A204.1 (cell line): ENCODE measurements around the gene KCNC4.

Source experiments
- FAIRE-seq: peaks from 2 replicates; lab custom pipeline; 2012; peaks lifted over from hg19 to GRCh38; lab: Jason Lieb, UNC

The KCNC4 gene

DNA sequence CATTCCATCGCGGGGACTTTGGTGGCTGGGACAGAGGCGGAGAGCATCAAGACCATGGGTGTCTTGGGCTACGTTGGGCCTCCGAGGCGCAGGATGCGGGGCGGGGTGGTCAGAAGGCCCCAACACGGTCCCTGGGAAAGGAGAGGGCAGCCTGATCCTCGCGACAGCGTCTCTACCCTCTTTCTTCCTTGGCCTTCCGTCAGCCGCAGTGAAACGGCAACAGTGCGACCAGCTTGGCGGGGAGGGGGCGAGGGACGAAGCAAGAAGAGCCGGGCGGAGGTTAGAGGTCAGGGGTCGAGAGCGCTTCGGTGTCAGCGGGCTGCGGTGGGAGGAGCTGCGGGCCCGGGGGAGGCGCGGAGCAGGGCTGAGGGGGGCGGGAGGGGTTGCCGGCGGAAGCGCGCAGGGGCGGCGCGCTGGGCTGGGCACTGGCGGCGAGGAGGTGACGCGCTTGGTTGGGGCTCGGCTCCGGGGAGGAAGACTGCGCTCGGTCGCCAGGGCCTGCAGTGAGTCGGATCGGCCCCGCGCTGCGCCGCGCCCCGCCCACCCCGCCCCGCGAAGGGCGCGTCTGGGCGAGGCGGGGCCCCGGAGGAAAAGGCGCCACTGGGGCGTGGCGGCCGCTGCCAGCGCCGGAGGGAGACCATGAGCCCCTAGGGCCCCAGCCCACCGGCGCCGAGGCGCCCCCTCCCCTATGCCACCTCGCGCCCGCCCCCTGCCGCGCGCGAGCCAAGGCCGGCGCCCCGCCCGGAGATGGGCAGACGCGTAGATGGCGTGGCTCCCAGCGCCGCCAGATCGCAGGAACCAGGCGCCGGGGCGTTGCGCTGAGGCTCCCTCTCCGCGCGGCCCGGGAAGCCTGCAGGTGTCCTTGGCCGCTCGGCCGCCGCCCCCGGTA is at the start of gene KCNC4:
Gene KCNC4, plus strand, starts transcription at position 600 of the 889 bp plus-strand sequence. CDS start 1,186 bp downstream, outside the sequence.
- no peak for FAIRE-seq

DNA sequence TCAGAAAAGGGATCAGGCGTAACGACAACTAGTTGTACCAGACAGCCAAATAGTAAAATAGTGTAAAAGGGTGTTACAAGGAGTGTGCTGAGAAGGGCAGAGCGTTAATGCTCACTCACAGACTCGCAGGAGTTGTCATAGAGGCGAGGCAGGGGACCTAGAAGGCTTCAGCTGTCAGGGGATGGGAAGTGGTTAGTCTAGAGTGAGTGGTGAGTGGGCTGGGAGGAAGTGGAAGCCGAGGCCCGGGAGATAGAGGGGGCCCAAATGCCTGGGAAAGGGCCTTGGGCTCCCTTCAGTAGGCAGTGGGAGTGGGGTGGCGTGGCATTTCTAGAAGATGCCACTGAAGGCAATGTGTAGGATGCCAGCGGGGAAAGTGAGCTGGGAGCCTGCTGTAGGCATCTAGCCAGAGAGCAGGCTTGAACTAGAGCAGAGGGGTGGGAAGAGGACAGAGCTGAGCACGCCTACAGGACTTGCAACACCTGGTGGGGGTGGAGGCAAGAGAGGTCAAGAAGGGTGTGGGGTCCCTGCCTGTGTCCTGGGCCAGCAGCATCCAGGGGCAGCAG is 49.5 kb upstream of the KCNC4 start:
- FAIRE-seq: no peak

DNA sequence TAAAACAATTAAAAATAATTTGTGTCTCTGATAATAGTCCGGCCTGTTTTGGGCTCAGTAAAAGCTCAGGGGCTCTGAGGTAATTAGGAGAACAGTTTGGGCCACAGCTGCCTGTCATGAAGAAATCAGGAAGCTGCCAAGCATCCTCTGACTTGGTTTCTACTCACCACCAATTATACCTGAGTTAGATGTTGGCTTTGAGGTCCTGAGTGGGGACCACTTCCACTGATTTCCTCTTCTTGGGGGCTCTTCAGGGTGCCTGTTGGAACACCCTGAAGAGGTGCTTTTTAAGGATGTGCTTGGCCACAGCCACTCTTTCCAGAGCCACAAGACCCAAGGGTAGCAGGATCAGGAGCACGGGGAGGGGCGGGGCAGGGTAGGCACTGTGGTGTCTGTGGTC is 48.9 kb upstream of the KCNC4 start:
- FAIRE-seq: no peak

DNA sequence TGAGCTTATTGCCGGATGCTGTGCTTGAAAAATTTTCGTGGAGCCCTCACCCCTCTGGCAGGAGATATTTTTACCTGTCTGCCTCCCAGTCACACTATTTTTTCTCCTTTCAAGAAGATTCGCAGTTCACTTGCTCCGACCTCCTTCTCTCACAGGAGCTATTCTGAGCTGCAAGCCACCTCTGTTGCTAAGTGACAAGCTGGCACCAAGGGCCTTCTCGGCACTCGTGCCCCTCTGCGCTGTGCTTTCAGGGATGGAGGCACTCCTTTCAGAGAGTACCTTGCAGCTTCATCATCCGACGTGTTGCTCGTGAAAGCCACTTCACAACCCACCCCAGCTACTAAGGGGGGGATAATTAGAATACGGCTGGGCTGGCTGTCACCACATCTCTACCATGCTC is 48.3 kb upstream of the KCNC4 start:
- no peak for FAIRE-seq

DNA sequence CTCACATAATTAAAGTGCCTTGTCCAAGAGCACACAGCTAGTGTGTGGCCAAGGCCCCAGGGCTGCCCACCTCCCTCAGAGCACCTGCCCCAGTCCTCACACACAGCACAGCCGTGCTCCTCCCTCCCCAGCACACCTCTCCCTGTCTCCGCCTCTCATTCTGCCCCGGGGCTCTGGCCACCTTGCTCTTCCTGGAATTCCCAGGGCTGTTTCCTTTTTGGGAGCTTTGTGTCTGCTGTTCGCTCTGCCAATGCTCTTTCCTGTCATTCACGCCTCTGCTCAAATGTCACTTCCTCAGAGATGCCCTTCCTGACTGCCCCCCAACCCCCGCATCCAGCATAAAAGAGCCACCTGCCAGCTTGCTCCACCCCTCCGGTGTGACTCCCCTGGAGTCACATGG is 46.5 kb upstream of the KCNC4 start:
- no peak for FAIRE-seq

DNA sequence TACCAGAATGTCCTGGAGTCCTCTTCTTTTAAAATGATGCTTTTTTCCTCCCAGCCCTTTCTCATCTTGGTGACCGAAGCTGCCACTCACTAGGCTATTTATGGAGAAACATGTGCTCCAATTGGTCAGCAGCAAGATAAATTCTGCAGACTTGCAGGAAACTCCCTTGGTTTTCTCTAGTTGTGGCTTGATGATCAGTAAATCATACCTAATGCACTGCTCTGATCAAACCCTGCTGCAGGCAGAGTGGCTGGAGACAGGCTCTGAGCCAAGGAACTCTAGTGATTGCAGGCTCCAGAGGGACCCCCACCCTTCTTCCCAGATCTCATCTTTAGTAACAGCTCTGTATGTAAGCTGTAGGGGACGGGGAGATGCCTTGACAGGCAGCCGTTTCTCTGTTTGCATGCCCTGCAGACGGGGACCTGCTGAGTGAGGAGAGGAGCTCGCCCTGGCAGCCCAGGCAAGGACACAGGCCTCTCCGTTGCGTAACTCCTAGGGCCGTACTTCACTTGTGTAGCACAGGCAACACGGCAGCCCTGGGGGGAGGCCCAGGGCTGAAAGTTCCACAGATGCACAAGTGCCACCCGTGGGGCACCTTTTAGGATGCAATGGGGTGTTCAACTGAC is 45.3 kb upstream of the KCNC4 start:
- no peak for FAIRE-seq

DNA sequence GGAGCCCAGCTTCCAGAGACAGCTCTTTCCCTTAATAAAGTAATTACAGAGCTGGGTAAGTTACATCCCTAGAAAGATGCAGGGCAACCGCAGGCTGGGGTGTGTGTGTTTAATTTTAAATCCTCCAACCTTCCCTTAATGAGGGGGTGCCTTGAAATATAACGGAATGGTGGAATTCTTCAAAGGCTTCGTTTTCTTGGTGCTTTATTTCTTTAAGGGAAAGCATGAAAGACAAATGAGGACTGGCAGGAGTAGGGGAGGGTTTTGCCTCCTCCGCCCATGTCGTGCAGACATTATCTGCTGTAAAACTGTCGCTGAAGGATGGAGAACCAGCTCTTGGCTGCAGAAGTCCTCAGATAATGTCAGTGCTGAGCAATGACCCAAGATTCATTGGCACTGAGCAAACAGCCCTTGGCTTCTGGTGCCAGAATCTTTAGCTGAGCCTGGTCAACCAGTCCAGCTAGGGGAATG is 44.3 kb upstream of the KCNC4 start:
- no peak for FAIRE-seq

DNA sequence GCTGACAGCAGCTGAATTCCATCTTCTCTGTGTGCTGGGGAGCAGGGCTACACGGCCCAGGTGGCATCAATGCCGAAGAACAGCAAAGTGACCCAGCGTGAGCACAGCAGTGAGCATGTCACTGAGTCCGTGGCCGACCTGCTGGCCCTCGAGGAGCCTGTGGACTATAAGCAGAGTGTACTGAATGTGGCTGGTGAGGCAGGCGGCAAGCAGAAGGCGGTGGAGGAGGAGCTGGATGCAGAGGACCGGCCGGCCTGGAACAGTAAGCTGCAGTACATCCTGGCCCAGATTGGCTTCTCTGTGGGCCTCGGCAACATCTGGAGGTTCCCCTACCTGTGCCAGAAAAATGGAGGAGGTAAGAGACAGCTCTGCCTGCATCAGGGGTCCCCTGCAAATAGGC is 43.3 kb upstream of the KCNC4 start:
- no peak for FAIRE-seq

DNA sequence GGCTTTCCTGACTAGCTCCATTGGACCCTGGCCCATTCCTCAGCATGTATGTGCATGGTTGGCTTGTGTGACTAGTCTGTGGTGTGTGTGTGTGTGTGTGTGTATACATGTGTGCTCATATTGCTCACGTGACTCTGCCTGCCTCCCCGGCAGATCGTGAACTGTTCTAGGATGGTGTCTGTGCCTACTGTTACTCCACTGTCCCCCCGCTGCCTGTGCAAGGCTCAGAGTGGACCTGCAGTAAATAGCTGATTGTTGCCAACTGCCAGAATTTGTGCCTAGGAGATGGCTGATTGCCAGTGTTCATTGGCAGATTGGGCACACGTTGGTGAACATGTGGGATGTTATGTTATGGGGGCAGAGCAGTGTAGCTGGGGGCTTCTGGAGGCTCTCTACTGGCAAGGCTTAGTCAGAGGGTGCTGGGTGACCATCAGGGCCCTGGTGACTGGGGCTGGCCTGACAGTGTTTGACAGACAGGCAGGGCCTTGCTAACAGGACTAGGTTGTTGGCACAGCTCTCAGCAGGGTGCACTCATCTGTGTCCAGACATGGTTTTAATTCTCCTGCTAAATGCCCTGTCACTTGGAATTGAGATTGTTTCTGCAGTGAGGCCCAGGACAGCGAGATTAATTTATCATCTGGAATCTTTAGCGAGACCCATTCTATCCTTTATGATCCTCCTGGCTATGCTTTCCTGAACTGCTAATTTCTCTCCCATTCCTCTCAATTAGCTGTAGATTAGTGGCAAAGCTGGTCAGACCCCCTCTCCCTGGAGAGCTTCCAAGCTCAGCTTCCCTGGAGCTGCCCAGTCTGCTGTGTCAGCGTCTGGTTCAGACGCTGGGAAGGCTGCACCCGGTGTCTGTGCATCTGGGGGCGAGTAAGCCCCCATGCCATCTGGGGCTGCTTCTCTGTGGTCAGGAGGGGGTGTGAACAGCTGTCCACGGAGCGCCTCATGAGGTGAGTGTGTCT is 39.1 kb upstream of the KCNC4 start:
- no peak for FAIRE-seq

DNA sequence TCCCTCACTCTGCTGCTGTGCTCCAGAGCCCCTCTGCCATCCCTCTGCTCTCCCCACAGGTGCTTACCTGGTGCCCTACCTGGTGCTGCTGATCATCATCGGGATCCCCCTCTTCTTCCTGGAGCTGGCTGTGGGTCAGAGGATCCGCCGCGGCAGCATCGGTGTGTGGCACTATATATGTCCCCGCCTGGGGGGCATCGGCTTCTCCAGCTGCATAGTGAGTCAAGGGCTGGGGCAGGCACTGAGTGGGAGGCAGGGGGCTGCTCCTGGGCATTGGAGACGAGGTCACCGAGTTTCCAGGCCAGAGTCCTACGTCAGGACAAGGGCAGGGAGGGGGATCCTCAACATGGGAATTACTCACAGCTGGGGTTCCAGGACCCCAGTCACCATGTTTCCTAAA is 38.1 kb upstream of the KCNC4 start:
- FAIRE-seq: no peak

DNA sequence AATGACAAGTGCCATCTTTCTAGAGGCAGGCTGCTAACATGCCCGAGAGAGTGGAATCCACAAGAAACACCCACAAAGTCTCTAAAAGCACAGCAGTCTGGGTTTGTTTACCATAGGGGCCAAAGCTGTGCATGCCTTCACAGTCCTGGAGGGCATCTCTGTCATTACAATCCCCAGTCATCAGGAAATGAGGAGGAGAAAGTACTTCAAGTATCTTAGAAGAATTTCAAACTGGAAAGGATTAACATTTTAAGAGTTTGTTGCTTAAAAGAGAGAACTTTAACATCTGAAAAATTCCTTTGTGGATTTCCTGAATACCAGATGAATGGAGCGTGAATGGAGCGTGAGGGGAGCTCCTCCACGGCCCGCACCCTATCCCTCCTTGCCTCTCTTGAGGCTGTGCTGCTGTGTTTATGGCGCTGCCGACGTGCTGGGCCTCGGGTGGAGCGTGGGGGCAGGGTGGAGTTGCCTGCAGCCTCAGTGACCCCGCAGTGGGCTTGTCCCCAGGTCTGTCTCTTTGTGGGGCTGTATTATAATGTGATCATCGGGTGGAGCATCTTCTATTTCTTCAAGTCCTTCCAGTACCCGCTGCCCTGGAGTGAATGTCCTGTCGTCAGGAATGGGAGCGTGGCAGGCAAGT is 36.5 kb upstream of the KCNC4 start:
- no peak for FAIRE-seq

DNA sequence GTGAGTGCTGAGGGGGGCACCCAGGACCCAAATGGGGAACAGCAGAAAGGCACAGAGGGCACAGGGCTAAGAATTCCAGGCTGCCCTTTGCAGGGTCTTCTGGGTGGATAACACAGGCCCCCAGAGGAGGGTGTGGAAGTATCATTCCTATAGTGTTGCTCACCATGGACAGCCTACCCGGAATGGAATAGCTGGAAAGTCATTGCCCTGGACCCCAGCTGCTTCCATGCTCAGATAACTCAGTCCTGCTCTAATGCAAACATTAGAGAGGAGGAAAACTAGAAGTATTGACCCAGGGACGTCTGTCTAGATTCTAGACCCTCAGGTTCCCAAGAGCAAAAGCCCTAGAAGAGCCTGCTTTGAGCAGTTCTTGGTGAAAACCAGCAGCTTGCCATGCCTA is 35.2 kb upstream of the KCNC4 start:
- no peak for FAIRE-seq

DNA sequence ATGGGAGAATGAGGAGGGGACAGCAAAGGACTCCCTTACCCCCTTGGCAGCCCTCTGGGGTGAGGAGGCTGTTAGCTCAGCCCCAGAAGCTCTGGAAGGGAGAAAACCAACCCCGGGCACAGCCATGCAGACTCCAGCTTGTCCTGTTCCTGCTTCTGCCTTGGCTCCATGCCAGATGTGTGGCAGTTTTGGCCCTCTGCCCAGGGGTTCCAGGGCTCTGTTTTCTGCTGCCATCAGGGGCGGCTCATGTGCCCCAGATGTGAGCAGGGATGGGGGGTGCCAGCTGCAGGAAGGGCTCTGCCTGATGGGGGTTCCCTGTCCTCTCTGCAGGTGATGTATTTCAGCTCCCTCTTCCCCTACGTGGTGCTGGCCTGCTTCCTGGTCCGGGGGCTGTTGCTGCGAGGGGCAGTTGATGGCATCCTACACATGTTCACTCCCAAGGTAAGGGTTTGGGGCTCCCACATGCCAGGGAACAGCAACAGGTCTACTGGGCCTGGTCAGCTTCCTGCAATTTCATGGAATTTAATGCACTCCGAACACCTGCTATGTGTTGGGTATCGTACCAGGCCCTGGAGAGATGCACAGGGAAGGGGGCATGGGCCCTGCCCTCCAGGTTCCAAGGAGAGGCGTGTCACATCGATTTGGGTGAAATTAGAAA is 33.7 kb upstream of the KCNC4 start:
- FAIRE-seq: no peak

DNA sequence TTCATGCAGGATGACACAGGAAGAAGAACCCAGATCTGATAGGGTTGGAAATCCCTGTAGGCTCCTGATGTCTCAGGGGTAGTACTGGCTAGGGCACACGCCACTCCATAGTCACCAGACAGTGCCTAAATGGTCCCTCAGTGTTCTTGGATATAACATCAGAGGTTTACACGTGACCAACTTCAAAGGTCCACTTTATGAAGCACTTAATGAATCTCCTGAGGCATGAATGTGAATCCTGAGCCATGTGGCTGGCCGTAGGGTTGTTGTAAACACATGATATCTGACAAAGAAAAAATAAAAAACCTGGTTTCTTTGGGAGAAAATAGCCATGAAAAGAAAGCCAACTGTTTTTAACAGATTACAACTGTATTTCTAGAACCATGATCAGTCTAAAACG is 32.3 kb upstream of the KCNC4 start:
- FAIRE-seq: no peak

DNA sequence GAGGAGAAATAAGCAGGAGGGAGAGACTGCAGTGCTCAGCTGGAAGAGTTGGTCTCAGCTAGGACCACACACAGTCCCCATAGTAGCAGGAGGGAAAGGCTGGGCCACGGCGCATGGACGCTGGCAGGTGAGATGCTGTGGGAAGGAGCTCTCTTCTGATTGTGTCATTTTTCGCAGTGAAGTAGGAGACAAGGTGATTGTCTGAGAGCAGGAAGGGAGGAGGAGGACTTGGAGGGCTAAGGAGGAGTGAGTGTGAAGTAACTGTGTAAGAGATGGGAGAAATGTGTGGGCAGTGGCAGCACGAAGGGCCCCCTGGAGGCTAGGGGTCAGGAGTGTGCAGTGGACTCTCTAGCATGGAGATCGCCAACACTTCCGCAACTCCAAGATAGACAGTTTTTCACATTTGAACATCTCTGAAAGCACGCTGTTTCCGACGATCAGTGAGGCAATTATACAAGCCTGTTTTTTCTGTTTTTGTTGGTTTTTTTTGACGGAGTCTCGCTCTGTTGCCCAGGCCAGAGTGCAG is 26.4 kb upstream of the KCNC4 start:
- no peak for FAIRE-seq

DNA sequence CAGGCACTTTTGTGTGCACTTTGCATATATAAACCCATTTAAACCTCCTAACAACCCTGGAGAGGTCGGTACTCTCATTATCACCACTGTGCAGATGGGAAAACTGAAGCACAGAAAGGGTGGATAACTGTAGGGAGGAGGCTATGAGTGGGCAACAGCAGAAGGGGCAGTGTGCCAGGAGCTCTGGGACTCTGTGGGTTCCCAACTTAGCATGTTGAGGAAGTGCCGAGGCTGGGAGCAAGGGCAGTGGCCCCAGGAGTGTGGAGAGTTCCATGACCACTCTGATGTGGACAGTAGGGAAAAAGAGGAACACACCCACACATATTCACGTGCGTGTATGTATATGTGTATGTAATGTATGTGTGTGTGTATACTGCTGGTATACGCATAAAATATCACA is 25.7 kb upstream of the KCNC4 start:
- FAIRE-seq: no peak

DNA sequence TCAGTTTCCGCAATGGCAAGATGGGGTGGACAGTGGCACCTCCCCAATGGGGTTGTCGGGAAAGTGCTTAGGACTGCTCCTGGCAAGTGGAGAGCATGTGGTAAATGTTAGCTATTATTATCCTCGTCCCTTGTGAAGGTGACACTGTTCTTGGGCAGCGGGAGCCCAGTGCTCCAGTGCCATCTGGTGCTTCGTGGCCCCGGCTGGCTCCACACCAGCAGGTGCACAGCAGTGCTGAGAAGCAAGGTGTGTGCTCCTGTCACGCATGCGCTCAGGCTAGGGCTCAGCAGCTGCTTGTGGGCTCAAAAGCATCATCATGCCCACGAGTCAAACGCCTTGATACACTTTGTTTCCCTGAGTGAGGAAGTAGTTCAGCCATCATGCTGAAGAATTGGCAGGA is 24.9 kb upstream of the KCNC4 start:
- FAIRE-seq: no peak

DNA sequence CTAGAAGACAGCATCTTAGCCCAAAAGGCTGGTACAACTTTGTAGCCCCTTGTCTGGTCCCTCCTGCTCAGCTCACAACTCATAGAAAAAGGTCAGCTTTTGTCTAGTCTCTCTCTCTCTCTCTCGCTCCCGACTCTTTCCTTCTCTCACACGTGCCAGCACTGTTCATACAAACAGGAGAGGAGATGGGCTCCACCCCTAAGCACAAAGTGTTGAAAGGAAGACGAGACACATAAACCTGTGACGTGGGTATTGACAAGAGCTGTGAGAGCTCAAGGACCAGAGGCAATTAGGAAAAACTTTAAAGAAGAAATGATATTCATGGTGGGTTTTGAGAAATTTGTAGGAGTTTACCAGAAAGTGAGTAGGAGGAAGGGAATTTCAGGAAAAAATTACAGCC is 23.6 kb upstream of the KCNC4 start:
- FAIRE-seq: no peak

DNA sequence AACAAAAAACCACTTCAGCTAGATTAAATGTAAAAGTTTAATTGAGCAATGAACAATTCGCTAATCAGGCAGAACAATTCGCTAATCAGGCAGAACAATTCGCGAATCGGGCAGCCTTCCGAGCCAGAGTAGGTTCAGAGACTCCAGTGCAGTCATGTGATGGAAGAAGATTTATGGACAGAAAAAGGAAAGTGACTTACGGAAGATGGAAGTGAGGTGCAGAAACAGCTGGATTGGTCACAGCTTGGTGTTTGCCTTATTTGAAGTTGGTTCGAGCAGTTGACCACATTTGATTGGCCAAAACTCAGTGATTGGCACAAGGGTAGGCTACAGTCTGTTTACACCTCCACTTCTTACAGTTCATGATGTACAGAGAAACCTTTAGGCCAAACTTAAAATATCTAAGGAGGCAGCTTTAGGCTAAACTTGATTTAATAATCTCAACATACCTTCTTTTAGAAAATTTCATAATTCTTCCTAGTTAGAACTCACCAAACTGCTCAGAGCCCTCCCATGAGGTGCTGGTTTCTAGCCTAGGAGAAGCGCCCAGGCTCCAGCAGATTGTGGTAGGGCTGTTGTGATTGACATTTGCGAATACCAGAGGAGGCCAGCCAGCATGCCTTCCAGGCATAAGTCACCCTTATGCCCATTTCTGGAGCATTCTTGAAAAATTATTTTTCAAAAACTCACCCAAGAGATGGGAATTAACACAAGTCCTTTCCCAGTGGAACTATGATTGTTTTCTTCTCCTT is 22.8 kb upstream of the KCNC4 start:
- no peak for FAIRE-seq

DNA sequence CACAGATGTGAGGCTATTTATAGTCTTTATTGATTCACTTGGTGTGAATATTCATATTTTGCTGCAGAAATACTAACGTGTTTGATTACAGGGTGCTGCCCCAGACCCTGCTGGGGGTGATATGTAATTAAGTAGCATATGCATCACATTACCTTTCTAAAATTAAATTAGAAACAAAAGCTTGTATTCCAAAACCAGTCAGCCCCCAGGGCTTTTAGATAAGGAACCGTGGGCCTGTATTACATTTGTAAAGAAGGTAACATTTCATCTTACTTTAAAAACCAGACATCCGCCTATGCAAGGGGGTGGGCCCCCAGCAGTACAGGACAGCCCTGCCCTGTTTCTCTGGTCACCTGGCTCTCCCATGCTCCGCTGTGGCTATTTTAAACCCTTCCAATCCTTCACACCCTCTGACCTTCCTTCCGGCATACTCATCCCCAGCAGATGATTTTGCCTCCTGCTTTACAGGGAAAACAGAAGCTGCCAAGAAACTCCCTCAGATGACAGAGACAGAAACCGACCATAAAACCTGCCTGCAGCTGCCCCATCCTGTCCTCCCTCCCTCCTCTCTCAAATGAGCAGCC is 22.0 kb upstream of the KCNC4 start:
- FAIRE-seq: no peak
